Astrocyte (in vitro differentiated cells and primary cell): Measurements from ENCODE around the gene TPRG1. TPM values are rescaled to one million over a fixed set of nuclear protein-coding genes. Genes with fewer than 3 reads are reported as not detected.

Experiments
- DNase-seq: peaks from one replicate; pipeline ENCODE4 v3.0.0-alpha.2; 2010; ENCODE audit warnings: low read depth
- FAIRE-seq: peaks from 2 replicates; lab custom pipeline; 2011; peaks lifted over from hg19 to GRCh38; lab: Jason Lieb, UNC
- H2AFZ ChIP-seq: 2 replicates; pipeline ENCODE4 v1.6.0; 2012; ENCODE audit warnings: low read depth, low read length, inconsistent platforms
- H3K27ac ChIP-seq: 2 replicates; pipeline ENCODE4 v1.5.1; 2011; ENCODE audit warnings: low read depth, low read length, inconsistent platforms
- H3K27me3 ChIP-seq: 2 replicates; pipeline ENCODE4 v1.6.0; 2011; ENCODE audit warnings: low read length, inconsistent platforms; ENCODE audit not compliant: insufficient read depth
- H3K36me3 ChIP-seq: 2 replicates; pipeline ENCODE4 v1.5.1; 2011; ENCODE audit warnings: low read length, inconsistent platforms; ENCODE audit not compliant: insufficient read depth
- H3K4me1 ChIP-seq: 2 replicates; pipeline ENCODE4 v1.5.1; 2011; ENCODE audit warnings: low read length, inconsistent platforms; ENCODE audit not compliant: insufficient read depth
- H3K4me2 ChIP-seq: 2 replicates; pipeline ENCODE4 v1.6.0; 2012; ENCODE audit warnings: low read length, inconsistent platforms
- H3K4me3 ChIP-seq: 2 replicates; pipeline ENCODE4 v1.5.1; 2011; ENCODE audit warnings: low read depth, mild to moderate bottlenecking, low read length, inconsistent platforms; ENCODE audit not compliant: insufficient read depth
- H3K79me2 ChIP-seq: 2 replicates; pipeline ENCODE4 v1.6.0; 2012; ENCODE audit warnings: mild to moderate bottlenecking, low read length, inconsistent platforms; ENCODE audit not compliant: insufficient read depth
- H3K9ac ChIP-seq: 2 replicates; pipeline ENCODE4 v1.6.0; 2012; ENCODE audit warnings: mild to moderate bottlenecking, low read length, inconsistent platforms
- H3K9me3 ChIP-seq: 2 replicates; pipeline ENCODE4 v1.5.1; 2012; ENCODE audit warnings: low read depth, mild to moderate bottlenecking, low read length, inconsistent platforms; ENCODE audit not compliant: insufficient read depth
- H4K20me1 ChIP-seq: 2 replicates; pipeline ENCODE4 v1.6.0; 2012; ENCODE audit warnings: low read length, inconsistent platforms; ENCODE audit not compliant: insufficient read depth
- H3K27ac Mint-ChIP-seq: one replicate; pipeline ENCODE4 v1.8.0; 2021; ENCODE audit warnings: mild to moderate bottlenecking, mixed read lengths; ENCODE audit not compliant: unreplicated experiment
- H3K27me3 Mint-ChIP-seq: one replicate; pipeline ENCODE4 v1.8.0; 2021; ENCODE audit warnings: low read depth, mixed read lengths; ENCODE audit not compliant: unreplicated experiment
- H3K36me3 Mint-ChIP-seq: one replicate; pipeline ENCODE4 v1.8.0; 2021; ENCODE audit warnings: low read depth, mixed read lengths; ENCODE audit not compliant: unreplicated experiment
- H3K4me1 Mint-ChIP-seq: one replicate; pipeline ENCODE4 v1.8.0; 2021; ENCODE audit warnings: low read depth, mixed read lengths; ENCODE audit not compliant: unreplicated experiment
- H3K4me3 Mint-ChIP-seq: one replicate; pipeline ENCODE4 v1.8.0; 2021; ENCODE audit warnings: mild to moderate bottlenecking, moderate library complexity, mixed read lengths; ENCODE audit not compliant: unreplicated experiment
- H3K9me3 Mint-ChIP-seq: one replicate; pipeline ENCODE4 v1.8.0; 2021; ENCODE audit warnings: mild to moderate bottlenecking, mixed read lengths; ENCODE audit not compliant: unreplicated experiment
- CTCF ChIP-seq: IDR thresholded peaks from 2 replicates; pipeline ENCODE4 v1.5.1; 2011; ENCODE audit warnings: low read depth, mild to moderate bottlenecking, inconsistent platforms, low read length, moderate library complexity; ENCODE audit not compliant: insufficient read depth
- EZH2 ChIP-seq: IDR thresholded peaks from 2 replicates; pipeline ENCODE4 v1.6.1; 2012; ENCODE audit warnings: mild to moderate bottlenecking, low read length, inconsistent platforms; ENCODE audit not compliant: insufficient read depth
- total RNA-seq: library from RNA; stranded (reverse); gene quantifications from 2 replicates; pipeline ENCODE4 v1.2.1, GENCODE V29; 2021

The TPRG1 gene
- total RNA-seq, 1 donor from 2014 or later, result 1.1 TPM

- no peaks in the 10 kb centered on the region for H4K20me1 ChIP-seq
- no peak overlapping the region for H3K4me2 ChIP-seq
- H3K4me1 ChIP-seq, result no peaks in the 10 kb centered on the region
- DNase-seq (peak; percentile 24), FAIRE-seq (no peak)
- no peak overlapping the region for H3K27ac Mint-ChIP-seq
- peaks cover 3% of the 10 kb centered on the region for H3K27me3 Mint-ChIP-seq
- H3K9me3 ChIP-seq, result no peaks in the 10 kb centered on the region
- H3K4me3 Mint-ChIP-seq, result no peak overlapping the region
- no peak overlapping the region for H2AFZ ChIP-seq
- H3K36me3 Mint-ChIP-seq, result peaks cover 3% of the 10 kb centered on the region
- no peak overlapping the region for H3K9ac ChIP-seq
- no peaks in the 10 kb centered on the region for H3K4me1 Mint-ChIP-seq
- H3K27me3 ChIP-seq, result no peaks in the 10 kb centered on the region
- H3K36me3 ChIP-seq, result no peaks in the 10 kb centered on the region
- H3K27ac ChIP-seq, result no peak overlapping the region
- no peak for TF ChIP-seq CTCF
- TF ChIP-seq EZH2, result no peak
- H3K79me2 ChIP-seq, result no peaks in the 10 kb centered on the region
- peaks cover 2% of the 10 kb centered on the region for H3K9me3 Mint-ChIP-seq
- no peak overlapping the region for H3K4me3 ChIP-seq
These were observed 89.1 kb downstream of the TPRG1 start for GRCh38 chr3:189260556-189261493.

GRCh38 chr3:189262746-189263145 lies 91.0 kb downstream of the TPRG1 start:
- no peaks in the 10 kb centered on the region for H3K9me3 Mint-ChIP-seq
- no peak overlapping the region for H3K4me3 Mint-ChIP-seq
- Histone ChIP-seq H3K4me1 (no peaks in the 10 kb centered on the region), H3K79me2 (no peaks in the 10 kb centered on the region), H3K27me3 (no peaks in the 10 kb centered on the region), H3K27ac (no peak overlapping the region), H3K4me2 (no peak overlapping the region), H3K9ac (no peak overlapping the region), H4K20me1 (no peaks in the 10 kb centered on the region), H3K36me3 (no peaks in the 10 kb centered on the region), H3K4me3 (no peak overlapping the region), H3K9me3 (no peaks in the 10 kb centered on the region), H2AFZ (no peak overlapping the region)
- peaks cover 3% of the 10 kb centered on the region for H3K36me3 Mint-ChIP-seq
- peaks cover 4% of the 10 kb centered on the region for H3K4me1 Mint-ChIP-seq
- no peak for FAIRE-seq
- DNase-seq, result no peak
- no peak overlapping the region for H3K27ac Mint-ChIP-seq
- no peaks in the 10 kb centered on the region for H3K27me3 Mint-ChIP-seq
- TF ChIP-seq EZH2 (no peak), CTCF (no peak)
